Fibroblast of mammary gland (primary cell): ENCODE measurements around the gene EXOC6B.
"Not testable (repeated sequence)": the region's sequence is repeated elsewhere in the genome, so short reads cannot be mapped to it uniquely, and the experiment has no call there.

Experiments
- DNase-seq: peaks from one replicate; pipeline ENCODE4 v3.0.0-alpha.2; 2010; ENCODE audit warnings: low read depth
- H3K4me3 ChIP-seq: 2 replicates; pipeline ENCODE4 v1.5.1; 2011; ENCODE audit warnings: low read depth, mild to moderate bottlenecking, low read length, moderate library complexity; ENCODE audit not compliant: control insufficient read depth
- TF ChIP-seq, protein P1 (sequence below): conservative IDR thresholded peaks from 2 replicates; pipeline ENCODE4 v1.5.1; 2011; ENCODE audit warnings: low read depth, low read length, inconsistent platforms; ENCODE audit not compliant: control insufficient read depth, insufficient read depth

Gene EXOC6B

DNA sequence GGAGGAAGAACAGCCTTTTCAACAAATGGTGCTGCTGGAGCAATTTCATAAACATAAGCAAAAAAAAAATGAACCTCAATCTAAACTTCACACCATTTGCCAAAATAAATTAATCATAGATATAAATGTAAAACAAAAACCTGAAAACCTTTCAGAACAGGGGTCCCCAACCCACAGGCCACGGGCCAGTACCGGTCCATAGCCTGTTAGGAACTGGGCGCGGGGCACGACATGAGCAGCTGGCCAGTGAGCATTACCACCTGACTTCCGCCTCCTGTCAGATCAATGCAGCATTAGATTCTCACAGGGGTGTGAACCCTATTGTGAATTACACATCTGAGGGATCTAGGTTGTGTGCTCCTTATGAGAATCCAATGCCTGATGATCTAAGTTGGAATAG, 176.0 kb downstream of the EXOC6B start:
- TF ChIP-seq, protein P1, sequence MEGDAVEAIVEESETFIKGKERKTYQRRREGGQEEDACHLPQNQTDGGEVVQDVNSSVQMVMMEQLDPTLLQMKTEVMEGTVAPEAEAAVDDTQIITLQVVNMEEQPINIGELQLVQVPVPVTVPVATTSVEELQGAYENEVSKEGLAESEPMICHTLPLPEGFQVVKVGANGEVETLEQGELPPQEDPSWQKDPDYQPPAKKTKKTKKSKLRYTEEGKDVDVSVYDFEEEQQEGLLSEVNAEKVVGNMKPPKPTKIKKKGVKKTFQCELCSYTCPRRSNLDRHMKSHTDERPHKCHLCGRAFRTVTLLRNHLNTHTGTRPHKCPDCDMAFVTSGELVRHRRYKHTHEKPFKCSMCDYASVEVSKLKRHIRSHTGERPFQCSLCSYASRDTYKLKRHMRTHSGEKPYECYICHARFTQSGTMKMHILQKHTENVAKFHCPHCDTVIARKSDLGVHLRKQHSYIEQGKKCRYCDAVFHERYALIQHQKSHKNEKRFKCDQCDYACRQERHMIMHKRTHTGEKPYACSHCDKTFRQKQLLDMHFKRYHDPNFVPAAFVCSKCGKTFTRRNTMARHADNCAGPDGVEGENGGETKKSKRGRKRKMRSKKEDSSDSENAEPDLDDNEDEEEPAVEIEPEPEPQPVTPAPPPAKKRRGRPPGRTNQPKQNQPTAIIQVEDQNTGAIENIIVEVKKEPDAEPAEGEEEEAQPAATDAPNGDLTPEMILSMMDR, result no peak
- H3K4me3 ChIP-seq, result no peak overlapping the region
- DNase-seq, result no peak

DNA sequence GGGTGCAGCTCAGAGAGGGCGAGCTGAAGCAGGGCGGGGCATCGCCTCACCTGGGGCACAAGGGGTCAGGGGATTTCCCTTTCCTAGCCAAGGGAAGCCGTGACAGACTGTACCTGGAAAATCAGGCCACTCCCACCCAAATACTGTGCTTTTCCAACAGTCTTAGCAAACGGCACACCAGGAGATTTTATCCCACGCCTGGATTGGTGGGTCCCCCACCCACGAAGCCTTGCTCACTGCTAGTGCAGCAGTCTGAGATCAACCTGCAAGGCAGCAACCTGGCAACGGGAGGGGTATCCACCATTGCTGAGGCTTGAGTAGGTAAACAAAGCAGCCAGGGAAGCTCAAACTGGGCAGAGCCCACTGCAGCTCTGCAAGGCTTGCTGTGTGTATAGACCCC, 184.6 kb downstream of the EXOC6B start:
- H3K4me3 ChIP-seq, DNase-seq: not testable (repeated sequence)

DNA sequence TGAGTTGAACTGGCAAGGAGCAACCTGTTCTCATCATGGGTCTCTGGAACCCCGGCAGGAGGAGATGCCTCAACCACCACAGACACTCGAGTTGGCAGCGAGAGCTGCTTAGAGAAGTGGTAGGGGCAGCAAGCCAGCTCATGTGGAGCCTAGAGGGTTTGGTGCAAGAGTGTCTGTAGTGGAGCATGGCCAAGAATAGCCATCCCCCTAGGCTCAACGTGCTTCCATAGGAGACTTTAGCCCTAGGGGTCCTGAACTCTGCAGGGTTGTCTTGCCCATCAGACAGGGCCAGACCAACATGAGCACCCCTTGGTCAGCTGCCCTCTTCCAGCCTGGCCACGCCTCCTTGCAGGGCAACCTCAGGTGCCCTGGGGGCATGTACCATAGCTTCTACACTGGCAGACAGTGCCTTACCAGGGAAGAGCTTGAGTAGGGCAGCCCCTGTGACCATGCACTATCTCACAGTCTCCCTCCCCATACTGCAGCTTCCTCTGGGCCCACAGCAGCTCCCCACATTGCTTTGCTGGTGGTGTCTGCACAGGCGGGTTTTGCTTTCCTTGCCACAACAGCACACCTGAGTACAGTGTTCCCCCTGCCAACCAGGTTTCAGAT, 187.1 kb downstream of the EXOC6B start:
- H3K4me3 ChIP-seq, result no peak overlapping the region
- TF ChIP-seq, protein P1, result no peak
- DNase-seq, result no peak

DNA sequence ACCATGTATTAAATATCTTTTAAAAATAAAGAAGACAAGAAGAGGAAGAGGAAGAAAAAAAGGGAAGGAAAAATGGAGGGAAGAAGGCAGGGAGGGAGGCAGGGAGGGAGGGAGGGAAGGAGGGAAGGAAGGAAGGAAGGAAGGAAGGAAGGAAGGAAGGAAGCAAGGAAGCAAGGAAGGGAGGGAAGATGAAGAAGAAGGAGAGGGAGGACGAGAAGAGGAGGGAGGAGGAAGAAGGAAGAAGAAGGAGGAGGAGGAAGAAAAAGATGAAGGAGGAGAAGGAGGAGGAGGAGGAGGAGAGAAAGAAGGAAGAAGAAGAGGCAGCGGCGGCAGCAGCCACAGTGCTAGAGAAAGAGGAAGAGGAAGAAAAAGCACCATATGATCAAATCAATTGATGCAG, 189.6 kb downstream of the EXOC6B start:
- TF ChIP-seq, protein P1, result no peak
- no peak for DNase-seq
- H3K4me3 ChIP-seq, result no peak overlapping the region

DNA sequence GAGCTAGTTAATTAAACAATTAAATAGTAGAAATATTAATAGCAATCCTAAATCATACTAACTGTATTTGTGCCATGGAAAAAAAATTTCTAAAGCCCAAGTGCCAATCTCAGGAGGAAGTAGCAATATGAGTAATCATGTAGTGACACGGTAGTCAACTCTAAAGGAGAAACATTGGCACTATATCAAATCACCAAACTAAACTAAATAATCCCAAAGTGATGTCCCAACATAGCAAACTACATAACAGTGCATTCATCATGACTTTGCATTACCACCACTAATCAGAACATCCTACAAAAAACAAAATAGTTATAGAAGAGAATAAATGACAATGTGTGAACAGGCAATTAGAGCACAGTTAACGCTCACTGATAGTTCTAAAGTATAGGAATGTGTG, 195.1 kb downstream of the EXOC6B start:
- DNase-seq, result peak; percentile 45
- TF ChIP-seq, protein P1, result no peak
- no peak overlapping the region for H3K4me3 ChIP-seq

DNA sequence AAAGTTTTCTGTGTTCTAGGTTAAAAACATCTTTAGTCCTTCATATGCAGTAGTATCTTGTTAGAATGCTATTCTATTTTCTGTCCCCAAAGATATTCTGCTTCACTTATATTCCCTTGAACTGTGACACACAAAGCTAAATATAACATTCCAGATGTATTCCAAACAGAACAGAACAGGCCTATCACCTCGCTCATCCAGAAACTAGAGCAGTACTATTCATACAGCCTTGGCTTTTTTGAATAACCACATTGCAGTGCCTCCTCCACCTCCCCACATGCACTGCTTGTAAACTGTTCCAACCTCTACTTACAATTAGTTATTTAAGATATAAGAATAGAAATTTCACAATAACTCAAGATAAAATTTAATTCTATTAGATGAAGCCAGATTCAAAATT, 196.8 kb downstream of the EXOC6B start:
- peak; percentile 10 for DNase-seq
- no peak overlapping the region for H3K4me3 ChIP-seq
- TF ChIP-seq, protein P1, result no peak

DNA sequence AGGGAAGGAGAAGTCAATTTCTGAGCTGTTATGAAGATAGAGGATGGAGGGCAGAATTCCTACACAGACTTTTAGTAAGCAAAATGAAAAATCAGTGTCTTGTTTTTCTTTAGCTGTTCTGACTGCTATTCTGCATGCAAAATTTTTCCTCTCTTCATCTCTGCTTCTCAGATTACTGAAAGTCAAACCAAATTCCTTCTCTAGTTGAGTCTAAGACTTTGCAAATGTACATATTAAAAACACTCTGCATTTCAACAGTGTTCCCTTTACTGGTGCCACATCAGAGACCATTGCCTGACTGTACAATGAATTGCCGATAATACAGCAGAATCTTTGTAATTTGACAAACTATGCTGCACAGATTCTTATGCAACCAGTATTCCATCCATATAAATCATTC, 198.8 kb downstream of the EXOC6B start:
- TF ChIP-seq, protein P1, result no peak
- DNase-seq, result no peak
- H3K4me3 ChIP-seq, result no peak overlapping the region
